ENCODE data around the gene SPINK1. TPM values are rescaled to one million over a fixed set of nuclear protein-coding genes. Genes with fewer than 3 reads are reported as not detected.

SPINK1 gene
- total and polyA plus RNA-seq, 8 donors = 5,539 to 26,066 (median 20,523) TPM

GRCh38 chr5:147818290-147818689 is 13.2 kb downstream of the SPINK1 start:
- Histone ChIP-seq H3K27me3 (no peaks in the 10 kb centered on the region), H3K27ac (no peak overlapping the region), H3K4me1 (no peaks in the 10 kb centered on the region), H3K9me3 (no peaks in the 10 kb centered on the region), H3K4me3 (no peak overlapping the region), H3K36me3 (no peaks in the 10 kb centered on the region)
- FAIRE-seq (no peak), ATAC-seq (peak in 3 of 4 donors; percentile 4 to 9 (median 7)), DNase-seq (no peak)
- no peak for TF ChIP-seq CTCF (IDR thresholded peaks at IDR 0.05)
- WGBS, 2 donors = 39 to 42% methylated on average over 1 of the region's 1 CpG
- intact Hi-C loops (cut with DNase I) = loop anchor here in 1 of 3 donors (10.0 kb wide), 1 partner anchor 183 kb away; no protein-coding TSS in a partner anchor

- Histone ChIP-seq H3K4me3 (no peak overlapping the region), H3K27me3 (no peaks in the 10 kb centered on the region), H3K36me3 (no peaks in the 10 kb centered on the region), H3K27ac (no peak overlapping the region), H3K9me3 (no peaks in the 10 kb centered on the region), H3K4me1 (no peaks in the 10 kb centered on the region)
- DNase-seq (no peak), ATAC-seq (no peak), FAIRE-seq (no peak)
- intact Hi-C loops (cut with DNase I) = loop anchor here in 1 of 3 donors (10.0 kb wide), 1 partner anchor 179 kb away; no protein-coding TSS in a partner anchor
- TF ChIP-seq CTCF (IDR thresholded peaks at IDR 0.05) = no peak
- 62 to 69% methylated on average over 1 of the region's 1 CpG for WGBS, 2 donors
These were observed 17.8 kb downstream of the SPINK1 start for GRCh38 chr5:147813696-147814095.

GRCh38 chr5:147809830-147810666 is 21.4 kb downstream of the SPINK1 start:
- Histone ChIP-seq H3K9me3 (no peaks in the 10 kb centered on the region), H3K36me3 (no peaks in the 10 kb centered on the region), H3K4me3 (no peak overlapping the region), H3K4me1 (no peaks in the 10 kb centered on the region), H3K27me3 (no peaks in the 10 kb centered on the region), H3K27ac (no peak overlapping the region)
- 40 to 50% methylated on average over 5 of the region's 5 CpGs for WGBS, 2 donors
- no peak for FAIRE-seq
- intact Hi-C loops (cut with DNase I) = loop anchor here in 1 of 3 donors (10.0 kb wide), 1 partner anchor 175 kb away; no protein-coding TSS in a partner anchor
- peak in 2 of 4 donors; percentile 26 to 27 for ATAC-seq
- no peak for DNase-seq
- no peak for TF ChIP-seq CTCF (IDR thresholded peaks at IDR 0.05)

GRCh38 chr5:147805030-147805454 is 26.4 kb downstream of the SPINK1 start:
- DNase-seq (no peak), ATAC-seq (peak in 3 of 4 donors; percentile 30 to 69 (median 65)), FAIRE-seq (no peak)
- H3K27ac ChIP-seq = peak overlapping the region in 1 of 4 donors; percentile 11
- H3K4me3 ChIP-seq = no peak overlapping the region
- 70% methylated on average over 6 of the region's 6 CpGs for WGBS, 2 donors
- intact Hi-C loops (cut with DNase I) = no loop called here
- no peaks in the 10 kb centered on the region for H3K9me3 ChIP-seq
- no peaks in the 10 kb centered on the region for H3K27me3 ChIP-seq
- H3K36me3 ChIP-seq = no peaks in the 10 kb centered on the region
- no peak for TF ChIP-seq CTCF (IDR thresholded peaks at IDR 0.05)
- no peaks in the 10 kb centered on the region for H3K4me1 ChIP-seq

GRCh38 chr5:147804334-147804733 is 27.1 kb downstream of the SPINK1 start:
- Histone ChIP-seq H3K4me3 (no peak overlapping the region), H3K4me1 (no peaks in the 10 kb centered on the region), H3K27me3 (no peaks in the 10 kb centered on the region), H3K36me3 (no peaks in the 10 kb centered on the region), H3K9me3 (no peaks in the 10 kb centered on the region), H3K27ac (peak overlapping the region in 1 of 4 donors; percentile 11)
- intact Hi-C loops (cut with DNase I) = no loop called here
- no peak for FAIRE-seq
- DNase-seq = no peak
- ATAC-seq = no peak
- no peak for TF ChIP-seq CTCF (IDR thresholded peaks at IDR 0.05)
- 79 to 88% methylated on average over 3 of the region's 3 CpGs for WGBS, 2 donors

Measured in pancreas (tissue), 10 donors.